Measurements from ENCODE around the gene NBPF10.
"Not testable (repeated sequence)": the region's sequence is repeated elsewhere in the genome, so short reads cannot be mapped to it uniquely, and the experiment has no call there.

DNA sequence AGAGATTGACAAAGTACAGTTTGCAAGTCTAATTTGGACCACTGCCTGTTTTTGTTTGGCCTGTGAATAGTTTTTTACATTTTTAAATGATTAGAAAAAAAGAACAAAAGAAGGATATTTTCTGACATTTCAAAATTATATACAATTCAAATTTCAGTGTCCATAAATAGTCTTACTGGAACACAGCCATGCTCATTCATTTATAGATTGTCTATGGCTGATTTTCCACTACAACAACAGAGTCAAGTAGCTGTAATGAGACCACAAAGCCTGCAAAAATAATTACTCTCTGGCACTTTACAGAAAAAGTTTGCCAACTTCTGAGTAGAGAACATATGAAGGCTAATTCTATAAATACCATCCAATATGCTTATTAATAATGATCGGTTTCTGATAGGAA, 23.1 kb upstream of the NBPF10 start:
- not testable (repeated sequence) for TF ChIP-seq POLR2A, POLR2AphosphoS5 (IDR thresholded peaks at IDR 0.05; ENCODE audit: low read depth, low read length)

Data from GM12892 (cell line).